ENCODE measurements around the gene FAM89B.

The FAM89B gene

DNA sequence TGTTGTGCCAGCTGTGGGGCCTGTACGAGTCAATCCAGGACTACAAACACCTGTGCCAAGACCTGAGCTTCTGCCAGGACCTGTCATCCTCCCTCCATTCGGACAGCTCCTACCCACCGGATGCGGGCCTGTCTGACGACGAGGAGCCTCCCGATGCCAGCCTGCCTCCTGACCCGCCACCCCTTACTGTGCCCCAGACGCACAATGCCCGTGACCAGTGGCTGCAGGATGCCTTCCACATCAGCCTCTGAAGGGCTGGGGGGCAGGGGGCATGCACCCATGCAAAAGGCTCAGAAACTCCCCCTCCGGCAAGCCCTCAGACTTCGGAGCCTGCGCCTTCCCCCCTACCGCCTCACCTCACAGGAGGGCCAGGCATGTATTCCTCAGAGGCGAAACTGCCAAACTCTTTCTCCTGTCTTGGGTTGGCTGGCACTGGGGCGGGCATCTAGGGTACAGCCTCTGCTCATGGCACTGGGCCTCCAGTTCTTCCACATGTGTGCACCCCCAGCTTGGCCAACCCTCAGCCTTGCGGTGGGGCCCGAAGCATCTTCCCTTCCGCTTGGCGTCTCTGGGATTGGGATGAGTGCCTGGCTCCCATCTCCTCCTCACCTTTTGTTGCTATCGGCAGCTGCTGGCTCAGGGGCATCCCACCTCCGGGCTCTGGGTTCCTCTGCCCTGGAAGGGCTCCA lies 1.2 kb downstream of the FAM89B start:
- H3K4me2 ChIP-seq (ENCODE audit: low read length): peak overlapping the region; percentile 96
- no peaks in the 10 kb centered on the region for H3K9me3 ChIP-seq (replicated peaks; ENCODE audit: low read length)
- H3K9ac ChIP-seq (ENCODE audit: low read depth, low read length): peak overlapping the region; percentile 92
- no peaks in the 10 kb centered on the region for H3K27me3 ChIP-seq (ENCODE audit: control insufficient read depth, insufficient read depth, low read length)
- peaks cover 68% of the 10 kb centered on the region for H3K4me1 ChIP-seq (ENCODE audit: control insufficient read depth, insufficient read depth, low read length)
- peaks cover 7% of the 10 kb centered on the region for H3K36me3 ChIP-seq (ENCODE audit: insufficient read depth, low read length)
- H3K4me3 ChIP-seq (ENCODE audit: low read length): peak overlapping the region; percentile 76

DNA sequence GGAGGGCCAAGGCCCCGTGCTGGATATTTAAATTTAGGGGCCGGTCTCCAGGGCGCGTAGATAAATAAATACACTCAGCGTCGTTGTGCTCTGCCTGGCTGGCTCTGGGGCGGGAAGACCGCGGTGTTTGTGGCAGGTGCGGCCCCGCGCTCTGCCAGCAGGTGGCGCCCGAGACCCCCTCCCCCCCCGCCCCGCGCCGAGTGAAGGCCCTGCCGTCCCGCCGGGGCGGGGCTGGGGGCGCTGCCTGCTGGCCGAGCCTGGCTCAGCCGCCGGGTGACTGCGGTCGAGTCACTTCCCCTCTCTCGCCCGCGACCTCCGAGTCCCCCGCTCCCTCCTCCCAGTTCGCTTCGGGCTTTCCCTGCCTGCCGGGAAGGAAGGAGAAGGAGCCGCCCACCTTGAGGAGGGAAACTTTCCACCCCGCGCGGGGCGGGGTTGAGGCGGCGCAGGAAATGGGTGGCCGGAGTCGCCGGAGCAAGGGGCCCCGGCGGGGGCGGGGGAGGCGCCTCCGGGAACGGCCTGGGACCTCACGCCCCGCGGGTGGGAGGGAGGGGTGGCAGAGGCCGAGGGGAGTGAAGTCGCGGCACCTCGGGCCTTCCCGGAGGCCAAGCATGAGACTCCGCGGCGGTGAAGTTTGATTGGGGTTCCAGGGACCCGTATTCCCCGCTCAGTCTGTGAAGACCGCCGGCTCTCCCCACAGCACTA lies 1.9 kb downstream of the FAM89B start:
- Histone ChIP-seq H3K4me2 (ENCODE audit: low read length) (peak overlapping the region; percentile 96), H3K9ac (ENCODE audit: low read depth, low read length) (peak overlapping the region; percentile 92), H3K9me3 (replicated peaks; ENCODE audit: low read length) (no peaks in the 10 kb centered on the region)

DNA sequence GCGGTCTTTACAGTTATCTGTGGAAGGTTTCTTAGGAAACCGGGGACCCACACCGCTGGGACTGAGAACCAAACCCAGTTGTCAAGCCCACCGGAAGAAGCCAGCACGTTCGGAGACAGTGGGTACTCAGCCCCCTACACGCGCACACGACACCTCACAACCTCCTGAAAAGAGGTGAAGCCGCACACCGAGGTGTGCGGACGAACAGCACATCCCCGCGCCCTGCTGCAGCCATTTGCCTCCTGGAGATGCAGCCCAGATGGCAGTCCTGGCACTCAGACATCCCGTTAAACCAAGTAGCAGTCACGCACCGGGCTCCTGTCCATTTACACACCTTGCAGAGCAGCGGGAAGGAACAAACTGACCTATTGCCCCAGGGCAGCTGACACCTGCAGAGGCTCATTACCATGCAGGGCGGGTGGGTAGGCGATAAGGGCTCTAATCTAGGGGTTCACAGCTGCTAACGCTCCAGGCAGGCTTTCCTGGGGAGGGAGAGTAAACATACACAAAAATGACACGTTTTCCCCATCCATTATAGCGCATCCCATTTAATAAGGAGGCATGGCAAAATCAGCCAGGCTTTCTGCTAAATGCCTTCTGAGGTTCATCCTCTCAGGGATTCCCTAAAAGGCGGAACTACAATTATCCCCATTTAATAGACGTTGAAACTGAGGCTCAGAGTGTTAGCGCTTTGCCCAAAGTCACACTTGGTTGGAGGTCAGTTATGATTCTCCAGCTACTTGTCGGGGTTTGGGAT lies 2.7 kb downstream of the FAM89B start:
- Histone ChIP-seq H3K27me3 (ENCODE audit: control insufficient read depth, insufficient read depth, low read length) (no peaks in the 10 kb centered on the region), H3K9me3 (replicated peaks; ENCODE audit: low read length) (no peaks in the 10 kb centered on the region), H3K4me3 (ENCODE audit: low read length) (peak overlapping the region; percentile 76), H3K9ac (ENCODE audit: low read depth, low read length) (peak overlapping the region; percentile 52), H3K4me2 (ENCODE audit: low read length) (peak overlapping the region; percentile 96), H3K36me3 (ENCODE audit: insufficient read depth, low read length) (peaks cover 13% of the 10 kb centered on the region), H3K4me1 (ENCODE audit: control insufficient read depth, insufficient read depth, low read length) (peaks cover 58% of the 10 kb centered on the region)

More for the DNA sequence above, 1.9 kb downstream of the FAM89B start:
- Histone ChIP-seq H3K4me1 (ENCODE audit: control insufficient read depth, insufficient read depth, low read length) (peaks cover 61% of the 10 kb centered on the region), H3K36me3 (ENCODE audit: insufficient read depth, low read length) (peaks cover 7% of the 10 kb centered on the region), H3K4me3 (ENCODE audit: low read length) (peak overlapping the region; percentile 76), H3K27me3 (ENCODE audit: control insufficient read depth, insufficient read depth, low read length) (no peaks in the 10 kb centered on the region)

DNA sequence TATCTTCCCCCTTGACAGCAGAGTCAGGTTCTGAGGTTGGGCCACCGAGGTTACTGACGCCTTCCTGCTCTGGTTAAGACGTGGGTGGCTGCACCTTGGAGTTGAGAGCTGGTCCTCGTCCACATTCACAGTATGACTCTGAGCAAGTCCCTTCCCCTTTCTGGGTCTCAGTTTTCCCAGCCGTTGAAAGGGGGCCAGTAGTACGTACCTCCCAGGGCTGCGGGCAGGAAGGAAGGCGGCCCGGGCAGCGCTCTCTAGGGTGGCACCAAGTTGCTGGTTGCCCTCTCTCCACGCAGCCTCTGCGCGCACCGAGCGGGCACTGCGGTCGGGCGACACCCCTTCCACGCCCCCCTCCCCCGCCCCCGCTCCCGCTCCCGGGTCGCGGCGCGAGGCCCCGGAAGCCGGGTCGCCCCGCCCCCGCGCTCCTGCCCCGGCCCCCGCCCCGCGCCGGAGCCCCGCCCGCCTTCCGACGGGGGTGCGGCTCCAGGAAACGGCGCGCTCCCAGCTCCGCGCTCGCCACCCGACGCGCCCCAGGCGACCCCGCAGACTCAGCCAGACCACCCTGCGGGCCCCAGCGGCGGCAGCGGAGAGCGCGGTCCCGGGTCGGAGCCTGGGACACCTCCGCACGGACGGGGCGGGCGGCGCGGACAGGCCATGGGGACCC lies 3.4 kb downstream of the FAM89B start, which contains the start of gene EHBP1L1:
Gene EHBP1L1 (plus strand): TSS at position 486 of the 664 bp plus-strand sequence. CDS start 250 bp downstream, outside the sequence.
- no peaks in the 10 kb centered on the region for H3K9me3 ChIP-seq (replicated peaks; ENCODE audit: low read length)
- H3K4me3 ChIP-seq (ENCODE audit: low read length): peak within 1 kb of the TSS; percentile 76
- peaks cover 58% of the 10 kb centered on the region for H3K4me1 ChIP-seq (ENCODE audit: control insufficient read depth, insufficient read depth, low read length)
- H3K36me3 ChIP-seq (ENCODE audit: insufficient read depth, low read length): peaks cover 20% of the 10 kb centered on the region
- H3K27me3 ChIP-seq (ENCODE audit: control insufficient read depth, insufficient read depth, low read length): no peaks in the 10 kb centered on the region
- H3K9ac ChIP-seq (ENCODE audit: low read depth, low read length): peak within 1 kb of the TSS; percentile 84
- peak within 1 kb of the TSS; percentile 96 for H3K4me2 ChIP-seq (ENCODE audit: low read length)

DNA sequence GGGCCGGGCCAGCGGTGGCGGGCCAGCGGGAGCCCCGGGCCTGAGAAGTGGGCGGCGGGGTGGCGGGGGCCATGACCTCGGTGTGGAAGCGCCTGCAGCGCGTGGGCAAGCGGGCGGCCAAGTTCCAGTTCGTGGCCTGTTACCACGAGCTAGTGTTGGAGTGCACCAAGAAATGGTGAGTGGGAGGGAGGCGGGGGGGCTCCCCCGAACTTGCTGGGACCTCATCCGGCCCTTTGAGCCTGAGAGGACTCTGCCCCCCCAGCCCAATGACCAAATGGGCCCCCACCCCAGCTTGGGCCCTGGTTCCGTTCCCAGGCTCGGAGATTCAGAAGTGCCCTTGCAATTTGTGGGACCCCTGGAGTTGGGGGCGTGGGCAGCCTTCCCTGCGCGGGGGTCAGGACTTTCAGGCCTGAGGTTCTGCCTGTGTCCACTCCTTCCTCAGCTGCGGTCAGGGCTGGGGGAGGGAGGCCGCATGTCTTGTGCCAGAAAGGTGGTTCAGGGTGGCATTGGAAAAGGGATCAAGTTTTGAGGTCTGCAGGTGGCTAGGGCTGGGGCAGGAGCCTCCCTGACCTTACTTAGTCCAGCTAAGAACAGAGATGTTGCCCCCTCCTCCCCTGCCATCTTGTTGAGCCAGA lies 4.0 kb downstream of the FAM89B start:
- H3K9ac ChIP-seq (ENCODE audit: low read depth, low read length): peak overlapping the region; percentile 84
- peaks cover 53% of the 10 kb centered on the region for H3K4me1 ChIP-seq (ENCODE audit: control insufficient read depth, insufficient read depth, low read length)
- peaks cover 25% of the 10 kb centered on the region for H3K36me3 ChIP-seq (ENCODE audit: insufficient read depth, low read length)
- H3K27me3 ChIP-seq (ENCODE audit: control insufficient read depth, insufficient read depth, low read length): no peaks in the 10 kb centered on the region
- no peaks in the 10 kb centered on the region for H3K9me3 ChIP-seq (replicated peaks; ENCODE audit: low read length)
- H3K4me3 ChIP-seq (ENCODE audit: low read length): peak overlapping the region; percentile 76
- H3K4me2 ChIP-seq (ENCODE audit: low read length): peak overlapping the region; percentile 96

DNA sequence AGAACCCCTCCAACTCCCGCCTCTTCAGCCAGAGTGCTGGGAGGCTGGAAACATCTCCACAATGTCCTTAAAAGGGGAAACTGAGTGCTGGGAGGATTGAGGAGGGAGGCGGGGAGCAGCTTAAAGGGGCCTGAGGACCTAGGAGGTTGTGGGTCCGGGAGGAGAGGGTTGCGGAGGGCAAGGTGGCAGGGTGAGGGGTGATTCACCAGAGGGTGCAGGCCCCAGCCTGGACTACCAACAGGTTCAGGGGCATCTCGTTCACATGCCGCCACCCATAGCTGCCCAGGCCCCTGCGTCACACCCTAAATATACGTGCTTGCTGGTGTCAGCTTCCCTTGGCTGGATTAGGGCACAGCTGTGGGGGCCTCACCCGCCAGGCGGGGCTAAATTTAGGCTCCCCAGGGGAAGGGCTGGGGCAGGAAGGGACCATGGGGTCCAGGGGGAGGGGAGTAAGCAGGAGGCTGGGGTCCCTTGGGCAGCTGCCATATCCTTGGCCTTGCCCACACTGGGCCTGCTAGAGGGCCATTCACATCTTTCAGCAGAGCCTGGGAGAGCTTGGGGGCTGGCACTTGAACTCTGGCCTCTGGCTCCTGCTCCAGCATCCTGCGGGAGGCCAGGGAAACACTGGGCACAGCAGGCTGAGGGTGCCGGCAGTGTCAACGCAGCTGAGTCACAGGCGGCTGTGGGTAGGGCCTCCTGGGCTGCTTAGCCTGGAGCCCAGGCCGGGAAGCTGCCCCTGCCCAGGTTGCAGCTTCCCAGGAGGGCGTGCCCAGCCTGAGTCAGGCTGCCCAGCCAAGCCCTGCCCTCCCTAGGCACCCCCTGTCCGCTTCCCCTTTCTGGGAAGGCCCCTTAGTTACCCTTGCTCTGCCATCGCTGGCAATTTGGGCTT lies 4.8 kb downstream of the FAM89B start:
- Histone ChIP-seq H3K27me3 (ENCODE audit: control insufficient read depth, insufficient read depth, low read length) (no peaks in the 10 kb centered on the region), H3K4me2 (ENCODE audit: low read length) (peak overlapping the region; percentile 96), H3K36me3 (ENCODE audit: insufficient read depth, low read length) (peaks cover 29% of the 10 kb centered on the region), H3K9ac (ENCODE audit: low read depth, low read length) (peak overlapping the region; percentile 84), H3K4me1 (ENCODE audit: control insufficient read depth, insufficient read depth, low read length) (peaks cover 46% of the 10 kb centered on the region), H3K4me3 (ENCODE audit: low read length) (peak overlapping the region; percentile 76), H3K9me3 (replicated peaks; ENCODE audit: low read length) (no peaks in the 10 kb centered on the region)

DNA sequence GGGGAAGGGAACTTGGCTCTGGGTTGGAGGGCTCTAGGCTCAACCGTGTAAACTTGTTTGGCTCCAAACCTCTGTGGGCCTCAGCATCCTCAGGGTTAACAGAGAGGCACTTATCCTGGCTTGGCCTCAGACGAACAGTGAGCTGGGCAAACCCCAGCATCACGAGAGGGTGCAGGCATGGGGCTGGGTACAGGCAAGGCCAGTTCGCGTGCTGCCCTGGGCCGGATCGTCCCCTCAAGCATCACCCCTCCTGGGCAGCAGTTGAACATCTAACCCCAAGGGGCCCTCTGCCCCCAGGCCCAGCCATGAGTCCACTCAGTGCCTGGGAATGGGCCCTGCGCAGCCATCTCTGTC lies 5.4 kb downstream of the FAM89B start:
- Histone ChIP-seq H3K36me3 (ENCODE audit: insufficient read depth, low read length) (peaks cover 34% of the 10 kb centered on the region), H3K27me3 (ENCODE audit: control insufficient read depth, insufficient read depth, low read length) (no peaks in the 10 kb centered on the region), H3K4me1 (ENCODE audit: control insufficient read depth, insufficient read depth, low read length) (peaks cover 46% of the 10 kb centered on the region), H3K4me2 (ENCODE audit: low read length) (peak overlapping the region; percentile 96), H3K9me3 (replicated peaks; ENCODE audit: low read length) (no peaks in the 10 kb centered on the region), H3K4me3 (ENCODE audit: low read length) (peak overlapping the region; percentile 76), H3K9ac (ENCODE audit: low read depth, low read length) (peak overlapping the region; percentile 84)

DNA sequence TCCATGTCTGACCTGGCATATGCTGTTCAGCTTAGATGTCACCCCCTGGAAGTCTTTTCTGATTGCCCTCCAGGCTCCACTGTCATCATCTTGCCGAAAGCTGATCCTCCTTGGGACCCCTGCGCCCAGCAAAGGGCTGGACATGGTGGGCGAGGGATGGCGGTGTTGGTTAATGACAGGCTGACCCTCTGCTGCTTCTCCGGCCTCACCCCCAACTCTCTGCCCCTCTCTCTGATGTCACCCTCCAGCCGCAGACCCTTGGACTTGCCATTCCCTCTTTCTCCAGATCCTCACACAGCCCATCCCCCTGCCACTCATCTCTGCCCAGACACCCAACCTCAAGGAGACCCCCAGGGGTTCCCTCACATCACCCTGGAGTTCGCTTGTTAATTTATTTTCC lies 5.8 kb downstream of the FAM89B start:
- Histone ChIP-seq H3K27me3 (ENCODE audit: control insufficient read depth, insufficient read depth, low read length) (no peaks in the 10 kb centered on the region), H3K4me3 (ENCODE audit: low read length) (peak overlapping the region; percentile 76), H3K36me3 (ENCODE audit: insufficient read depth, low read length) (peaks cover 38% of the 10 kb centered on the region), H3K9ac (ENCODE audit: low read depth, low read length) (peak overlapping the region; percentile 84), H3K9me3 (replicated peaks; ENCODE audit: low read length) (no peaks in the 10 kb centered on the region), H3K4me2 (ENCODE audit: low read length) (peak overlapping the region; percentile 96), H3K4me1 (ENCODE audit: control insufficient read depth, insufficient read depth, low read length) (peaks cover 44% of the 10 kb centered on the region)

DNA sequence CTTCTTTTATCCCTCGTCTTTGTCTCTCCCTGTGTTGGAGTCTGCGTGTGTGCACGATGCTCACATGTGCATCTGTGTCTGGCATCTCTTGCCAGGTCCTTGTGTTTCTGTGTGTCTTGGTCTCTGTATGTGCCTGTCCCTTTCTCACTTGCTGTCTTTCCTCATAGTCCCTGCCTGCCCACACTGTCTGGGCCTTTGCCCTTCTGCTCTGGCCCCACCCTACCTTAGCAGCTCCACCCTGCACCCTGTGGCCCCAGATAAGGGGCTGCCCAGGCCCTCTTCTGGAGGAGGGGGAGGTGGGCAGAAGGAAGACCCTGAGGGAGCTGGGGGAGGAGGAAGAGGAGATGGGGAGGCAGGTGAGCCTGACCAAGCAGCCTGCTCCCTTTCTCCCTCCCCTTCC lies 6.3 kb downstream of the FAM89B start:
- H3K4me2 ChIP-seq (ENCODE audit: low read length): no peak overlapping the region
- no peaks in the 10 kb centered on the region for H3K27me3 ChIP-seq (ENCODE audit: control insufficient read depth, insufficient read depth, low read length)
- no peaks in the 10 kb centered on the region for H3K9me3 ChIP-seq (replicated peaks; ENCODE audit: low read length)
- no peak overlapping the region for H3K9ac ChIP-seq (ENCODE audit: low read depth, low read length)
- peaks cover 40% of the 10 kb centered on the region for H3K36me3 ChIP-seq (ENCODE audit: insufficient read depth, low read length)
- peaks cover 38% of the 10 kb centered on the region for H3K4me1 ChIP-seq (ENCODE audit: control insufficient read depth, insufficient read depth, low read length)
- no peak overlapping the region for H3K4me3 ChIP-seq (ENCODE audit: low read length)

DNA sequence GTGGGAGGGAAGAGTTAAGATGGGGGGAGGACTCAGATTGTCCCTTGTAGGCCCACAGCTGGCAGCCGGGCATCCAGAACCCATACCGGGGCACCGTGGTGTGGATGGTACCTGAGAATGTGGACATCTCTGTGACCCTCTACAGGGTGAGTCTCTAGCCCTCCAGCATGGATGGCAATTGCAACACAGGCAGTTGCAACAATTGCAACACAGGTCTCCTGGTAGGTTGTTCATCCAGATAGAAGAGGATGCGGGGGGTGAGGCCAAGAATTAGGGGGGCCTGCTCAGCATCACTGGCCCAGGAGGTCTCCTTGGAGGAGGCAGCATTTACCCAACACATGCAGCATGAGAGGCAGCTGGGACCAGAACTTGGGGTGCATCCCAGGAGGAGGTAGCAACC lies 7.0 kb downstream of the FAM89B start:
- H3K27me3 ChIP-seq (ENCODE audit: control insufficient read depth, insufficient read depth, low read length): no peaks in the 10 kb centered on the region
- H3K36me3 ChIP-seq (ENCODE audit: insufficient read depth, low read length): peaks cover 46% of the 10 kb centered on the region
- H3K4me3 ChIP-seq (ENCODE audit: low read length): no peak overlapping the region
- H3K9ac ChIP-seq (ENCODE audit: low read depth, low read length): no peak overlapping the region
- no peak overlapping the region for H3K4me2 ChIP-seq (ENCODE audit: low read length)
- peaks cover 35% of the 10 kb centered on the region for H3K4me1 ChIP-seq (ENCODE audit: control insufficient read depth, insufficient read depth, low read length)
- H3K9me3 ChIP-seq (replicated peaks; ENCODE audit: low read length): no peaks in the 10 kb centered on the region
